NOMO-1 treated with dmso at 0.1 percent for 144 hours (cell line): ENCODE data around the gene APOL4.
"Not testable (repeated sequence)": the region's sequence is repeated elsewhere in the genome, so short reads cannot be mapped to it uniquely, and the experiment has no call there.

ENCODE experiments used
- DNase-seq: peaks from one replicate; lab custom pipeline; 2025; ENCODE audit not compliant: unreplicated experiment; lab: John Stamatoyannopoulos, UW

Gene APOL4

DNA sequence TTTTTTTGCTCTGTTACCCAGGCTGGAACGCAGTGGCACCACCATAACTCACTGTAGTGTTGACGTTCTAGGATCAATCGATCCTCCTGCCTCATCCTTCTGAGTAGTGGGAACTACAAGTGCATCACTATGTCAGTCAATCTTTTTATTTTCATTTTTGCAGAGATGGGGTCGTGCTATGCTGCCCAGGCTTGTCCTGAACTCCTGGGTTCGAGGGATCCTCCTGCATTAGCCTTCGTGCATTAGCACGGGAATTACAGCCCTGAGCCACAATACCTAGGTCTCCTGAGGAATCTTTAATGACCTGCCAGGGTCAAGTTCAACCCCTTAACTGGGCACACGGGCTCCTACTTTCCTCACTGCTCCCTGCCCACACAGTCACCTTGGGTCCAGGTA lies 45.5 kb downstream of the APOL4 start:
- DNase-seq = no peak

DNA sequence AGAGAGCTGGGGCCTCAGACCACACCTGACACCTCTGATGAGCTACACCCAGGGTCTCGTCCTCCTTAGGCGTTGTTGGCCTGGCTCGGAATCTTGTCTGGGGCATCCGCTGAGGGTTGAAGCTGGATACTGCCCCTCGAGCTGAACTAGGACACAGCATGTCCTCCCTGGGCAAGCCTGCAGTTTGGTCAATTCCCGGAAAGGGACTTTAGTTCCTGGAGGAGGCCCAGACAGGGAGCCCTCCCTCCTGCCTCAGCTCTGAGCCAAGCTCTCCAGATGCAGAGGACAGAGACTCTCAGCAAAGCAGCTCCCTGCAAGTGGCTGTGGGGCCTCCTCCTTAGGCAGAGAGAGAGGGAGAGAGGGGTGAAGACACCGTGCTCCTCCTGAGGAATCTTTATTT lies 45.9 kb downstream of the APOL4 start:
- DNase-seq = no peak

GRCh38 chr22:36154423-36154945 lies 47.1 kb downstream of the APOL4 start:
- DNase-seq = no peak

GRCh38 chr22:36153501-36154422 lies 47.8 kb downstream of the APOL4 start:
- DNase-seq = no peak

- DNase-seq = not testable (repeated sequence)
Observed at GRCh38 chr22:36152821-36153220, 48.8 kb downstream of the APOL4 start.

DNA sequence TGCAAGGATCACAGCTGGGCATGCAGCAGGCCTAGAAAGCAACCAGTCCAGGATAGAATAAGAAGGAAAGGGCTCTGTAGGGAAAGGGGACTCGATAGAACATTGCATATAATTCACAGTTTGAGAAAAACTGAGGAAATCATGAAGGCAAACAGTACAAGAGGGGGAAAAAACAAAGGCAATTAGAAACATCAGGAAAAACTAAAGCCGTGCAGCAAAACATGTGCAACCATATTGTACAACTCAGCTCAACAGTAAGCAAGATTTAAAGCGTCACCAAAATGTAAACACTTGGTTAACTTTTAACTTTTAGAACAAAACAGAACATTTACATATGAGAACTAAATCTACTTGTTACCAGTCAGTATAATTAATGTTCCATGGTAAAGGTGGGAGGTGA lies 49.5 kb downstream of the APOL4 start:
- DNase-seq = no peak

DNA sequence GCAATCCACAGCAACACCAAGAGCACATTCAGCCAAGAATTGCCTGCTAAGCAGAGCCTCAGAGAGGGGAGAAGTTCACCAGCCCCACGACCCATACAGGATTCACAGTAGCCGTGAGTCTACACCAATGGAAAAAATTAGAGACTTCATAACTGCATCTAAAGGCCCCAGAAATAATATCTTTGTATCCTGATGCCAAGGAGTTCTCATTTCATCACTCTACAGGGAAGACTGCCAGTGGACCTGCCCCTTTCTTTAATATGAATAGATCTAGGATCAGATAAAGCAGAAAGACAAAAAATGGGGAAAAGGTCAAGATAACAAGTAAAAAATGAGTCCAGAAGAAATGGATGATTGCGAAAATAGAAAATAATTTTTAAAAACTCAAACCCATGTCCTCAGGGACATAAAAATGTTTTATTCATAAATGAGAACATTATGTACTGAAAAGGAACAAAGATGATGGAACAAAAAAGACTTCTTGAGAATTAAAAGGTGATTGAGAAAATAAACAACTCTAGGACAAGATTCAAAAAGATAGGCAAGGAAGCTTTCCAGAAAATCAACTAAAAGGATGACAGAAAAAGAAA lies 50.5 kb downstream of the APOL4 start:
- no peak for DNase-seq

DNA sequence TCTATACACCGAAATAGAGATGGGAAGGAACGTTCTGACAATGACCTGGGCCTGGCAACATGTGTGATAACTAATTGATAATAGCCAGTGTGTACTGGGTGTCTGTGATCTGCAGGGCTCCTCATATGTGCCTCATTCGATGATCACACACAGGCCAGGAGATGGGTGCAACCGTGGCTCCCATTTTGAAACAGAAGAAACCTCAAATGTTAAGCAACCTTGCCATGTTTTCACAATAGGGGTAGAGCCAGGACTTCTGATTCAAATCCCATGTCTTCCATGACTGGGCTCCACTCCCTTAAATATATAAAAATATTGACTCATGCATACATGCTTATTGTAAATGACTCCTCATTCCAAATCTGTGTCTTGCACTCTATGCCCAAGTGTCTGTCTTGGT lies 52.2 kb downstream of the APOL4 start:
- DNase-seq = no peak

DNA sequence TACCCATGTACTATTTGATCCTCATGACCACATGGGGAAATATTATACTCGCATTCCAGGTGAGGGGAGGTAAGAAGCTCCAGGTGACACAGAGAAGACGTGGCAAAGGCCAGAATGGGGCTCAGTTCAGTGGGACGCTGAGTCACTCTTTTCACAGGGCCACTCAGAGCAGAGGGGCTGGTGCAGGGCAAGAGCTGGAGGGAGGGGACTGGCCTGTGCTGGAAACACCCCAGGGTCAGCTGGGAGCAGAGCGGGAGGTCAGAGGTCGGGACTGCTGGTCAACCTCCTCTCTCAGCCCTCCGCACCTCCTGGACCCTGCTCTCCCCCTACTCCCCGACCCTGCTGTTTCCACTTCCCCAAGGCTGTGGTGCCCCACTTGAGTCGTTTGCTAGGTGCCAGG lies 53.2 kb downstream of the APOL4 start:
- DNase-seq = no peak

- DNase-seq = no peak
Observed at GRCh38 chr22:36147196-36147791, 54.3 kb downstream of the APOL4 start.

- no peak for DNase-seq
Observed at GRCh38 chr22:36145881-36146280, 55.7 kb downstream of the APOL4 start.

GRCh38 chr22:36144886-36145541 lies 56.6 kb downstream of the APOL4 start:
- DNase-seq = no peak

DNA sequence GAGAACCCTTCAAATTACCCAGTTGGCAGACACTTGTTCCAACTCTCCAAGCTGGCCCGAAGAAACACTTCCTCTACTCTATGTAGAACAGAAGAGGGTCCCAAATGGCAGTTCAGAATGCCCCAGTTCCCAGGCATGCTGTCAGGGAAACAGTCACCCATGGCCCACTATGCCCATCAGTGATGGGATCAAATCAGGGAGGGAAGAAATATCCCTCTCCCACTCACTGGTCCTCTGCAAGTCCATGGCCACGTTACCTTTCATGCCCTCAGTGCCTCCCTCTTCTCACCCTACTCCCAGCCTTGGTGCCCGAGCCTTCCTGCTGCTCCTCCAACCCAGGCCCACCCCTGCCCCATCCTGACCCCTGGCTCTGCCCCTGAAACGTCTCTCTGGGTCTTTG lies 57.7 kb downstream of the APOL4 start:
- DNase-seq = no peak

- DNase-seq = no peak
Observed at GRCh38 chr22:36143066-36143815, 58.4 kb downstream of the APOL4 start.

DNA sequence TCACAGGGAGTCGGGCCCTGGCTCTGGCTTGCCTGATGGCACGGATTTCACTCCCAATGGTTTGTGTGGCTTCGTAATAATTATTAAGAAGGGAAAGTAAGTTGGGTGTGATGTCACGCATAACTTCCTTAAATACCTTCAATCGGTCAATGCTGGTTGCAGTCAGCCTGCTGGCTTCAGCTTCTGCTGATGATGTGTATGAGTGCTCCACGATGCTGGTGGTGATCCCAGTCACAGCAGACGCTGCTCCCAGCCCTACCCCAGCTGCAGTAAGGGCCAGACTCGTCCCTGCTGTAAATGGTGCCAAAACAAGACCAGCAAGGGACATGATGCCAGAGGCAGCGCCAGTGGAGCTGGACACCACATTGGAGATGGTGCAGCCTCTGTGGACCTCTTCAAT lies 60.1 kb downstream of the APOL4 start:
- no peak for DNase-seq
